Measurements from ENCODE around the gene ERN2.

ERN2 gene

GRCh38 chr16:23651943-23652468 lies 61.0 kb downstream of the ERN2 start:
- FAIRE-seq = no peak
- DNase-seq (ENCODE audit: insufficient read length, low spot score) = no peak
- no peak for TF ChIP-seq CTCF (IDR thresholded peaks at IDR 0.05; ENCODE audit: insufficient read depth, missing control alignments)

GRCh38 chr16:23650674-23651416 lies 62.2 kb downstream of the ERN2 start:
- TF ChIP-seq CTCF (IDR thresholded peaks at IDR 0.05; ENCODE audit: insufficient read depth, missing control alignments) = no peak
- FAIRE-seq (no peak), DNase-seq (ENCODE audit: insufficient read length, low spot score) (no peak)

GRCh38 chr16:23642246-23642774 lies 70.7 kb downstream of the ERN2 start:
- no peak for TF ChIP-seq CTCF (IDR thresholded peaks at IDR 0.05; ENCODE audit: insufficient read depth, missing control alignments)

GRCh38 chr16:23640931-23641765 lies 71.9 kb downstream of the ERN2 start, which contains the start of the genes DCTN5 and PALB2:
DCTN5 (plus strand) TSS chr16:23641466; CDS start chr16:23641543, 77 bp downstream.
PALB2 (minus strand) TSS chr16:23641310; CDS start chr16:23641157, 153 bp downstream.
- no peak for FAIRE-seq
- peak; percentile 75 for DNase-seq (ENCODE audit: insufficient read length, low spot score)
- no peak for TF ChIP-seq CTCF (IDR thresholded peaks at IDR 0.05; ENCODE audit: insufficient read depth, missing control alignments)

More at GRCh38 chr16:23642246-23642774, 70.7 kb downstream of the ERN2 start:
- DNase-seq (ENCODE audit: insufficient read length, low spot score) (no peak), FAIRE-seq (no peak)

GRCh38 chr16:23640615-23640930 lies 72.4 kb downstream of the ERN2 start:
- no peak for TF ChIP-seq CTCF (IDR thresholded peaks at IDR 0.05; ENCODE audit: insufficient read depth, missing control alignments)
- FAIRE-seq = no peak
- peak; percentile 28 for DNase-seq (ENCODE audit: insufficient read length, low spot score)
